SK-N-SH (cell line): ENCODE data around the gene RIOX2. TPM values are rescaled to one million over a fixed set of nuclear protein-coding genes. Genes with fewer than 3 reads are reported as not detected.

Source experiments
- CTCF ChIA-PET: fragments of 300-600, 350-600 bp; formaldehyde crosslinking; extraction: SDS; loops from one replicate; lab custom pipeline; 2021; lab: Yijun Ruan, JAX
- POLR2A ChIA-PET: fragments of 350-600 bp; sonication (Branson Sonifier 250); formaldehyde crosslinking; extraction: SDS; loops from one replicate; lab custom pipeline; 2020; ENCODE audit warnings: antibody characterized with exemption, inconsistent platforms; lab: Yijun Ruan, JAX
- DNase-seq: peaks from one replicate; pipeline ENCODE4 v3.0.0; 2012
- H2AFZ ChIP-seq: fragments of 200-600 bp; sonication (generic); 2 replicates; pipeline ENCODE4 v1.8.1; 2016; ENCODE audit warnings: antibody characterized with exemption, mild to moderate bottlenecking, low read depth
- H3F3A ChIP-seq: fragments of 200-600 bp; sonication (generic); replicated peaks from 2 replicates; pipeline ENCODE3; 2016; ENCODE audit warnings: antibody characterized with exemption, mild to moderate bottlenecking; ENCODE audit not compliant: insufficient read depth
- H3K27ac ChIP-seq, 2 experiments: fragments of 200-500 bp in 1 of 2; fragments of 200-600 bp in 1 of 2; sonication (Bioruptor generic) in 1 of 2; sonication (generic), shearing (Covaris generic) in 1 of 2; 2 replicates each; pipeline versions ENCODE4 v1.5.1 to v1.6.1; 2014 to 2016; ENCODE audit warnings: low read depth in 2 of 2, inconsistent platforms in 1 of 2, low read length in 1 of 2, mild to moderate bottlenecking in 1 of 2, mixed read lengths in 1 of 2
- H3K27me3 ChIP-seq: fragments of 200-600 bp; sonication (generic), shearing (Covaris generic); 2 replicates; pipeline ENCODE4 v1.6.1; 2016; ENCODE audit warnings: mixed run types; ENCODE audit not compliant: insufficient read depth
- H3K36me3 ChIP-seq, 2 experiments: fragments of 200-500 bp in 1 of 2; fragments of 200-600 bp in 1 of 2; sonication (Bioruptor generic) in 1 of 2; sonication (generic) in 1 of 2; replicated peaks in 1 of 2; 2 replicates each; pipeline versions ENCODE3 to v1.5.1; 2014 to 2016; ENCODE audit warnings: low read length in 1 of 2, mild to moderate bottlenecking in 1 of 2; ENCODE audit not compliant: insufficient read depth in 2 of 2, control insufficient read depth in 1 of 2
- H3K4me1 ChIP-seq, 2 experiments: fragments of 200-500 bp in 1 of 2; fragments of 200-600 bp in 1 of 2; sonication (Bioruptor generic) in 1 of 2; sonication (generic), shearing (Covaris generic) in 1 of 2; 2 replicates each; pipeline versions ENCODE4 v1.5.1 to v1.6.1; 2014 to 2016; ENCODE audit warnings: low read depth in 1 of 2, low read length in 1 of 2, mixed run types in 1 of 2; ENCODE audit not compliant: insufficient read depth in 2 of 2, control insufficient read depth in 1 of 2
- H3K4me2 ChIP-seq: fragments of 200-600 bp; sonication (generic), shearing (Covaris generic); 2 replicates; pipeline ENCODE4 v1.6.1; 2017; ENCODE audit warnings: mixed run types
- H3K4me3 ChIP-seq, 2 experiments: fragments of 200-500 bp in 1 of 2; fragments of 200-600 bp in 1 of 2; sonication (Bioruptor generic) in 1 of 2; sonication (generic), shearing (Covaris generic) in 1 of 2; 2 replicates each; pipeline versions ENCODE4 v1.5.1 to v1.8.1; 2014 to 2016; ENCODE audit warnings: low read depth in 2 of 2, inconsistent platforms in 1 of 2, low read length in 1 of 2, mild to moderate bottlenecking in 1 of 2, mixed read lengths in 1 of 2, moderate library complexity in 1 of 2
- H3K79me2 ChIP-seq: fragments of 200-600 bp; sonication (generic); 2 replicates; pipeline ENCODE4 v1.8.1; 2017; ENCODE audit warnings: mild to moderate bottlenecking; ENCODE audit not compliant: insufficient read depth
- H3K9ac ChIP-seq: fragments of 200-600 bp; sonication (generic); 2 replicates; pipeline ENCODE4 v1.6.1; 2017; ENCODE audit warnings: mixed run types
- H3K9me2 ChIP-seq: fragments of 200-600 bp; sonication (generic); 2 replicates; pipeline ENCODE4 v1.6.1; 2017; ENCODE audit warnings: mixed run types
- H3K9me3 ChIP-seq: fragments of 200-600 bp; sonication (generic); 2 replicates; pipeline ENCODE4 v1.6.1; 2017; ENCODE audit warnings: mixed run types, mild to moderate bottlenecking, moderate library complexity
- H4K20me1 ChIP-seq: fragments of 200-600 bp; sonication (generic); 2 replicates; pipeline ENCODE4 v1.6.1; 2017; ENCODE audit warnings: mild to moderate bottlenecking, mixed run types; ENCODE audit not compliant: insufficient read depth
- ELF1 ChIP-seq: IDR thresholded peaks from 2 replicates; pipeline ENCODE4 v1.4.0; 2012
- EP300 ChIP-seq, 2 experiments: IDR thresholded peaks; 2 replicates each; pipeline versions ENCODE4 v1.4.0 to v1.6.1; 2012; ENCODE audit warnings: borderline replicate concordance in 1 of 2, low read depth in 1 of 2, low read length in 1 of 2
- FOSL2 ChIP-seq: IDR thresholded peaks from 2 replicates; pipeline ENCODE4 v1.4.0; 2012; ENCODE audit warnings: low read depth, mild to moderate bottlenecking, moderate library complexity, borderline replicate concordance
- FOXJ3 ChIP-seq: sonication (generic); formaldehyde crosslinking; IDR thresholded peaks from 2 replicates; pipeline ENCODE4 v1.5.1; 2020; ENCODE audit warnings: mild to moderate bottlenecking, missing genetic modification reagents
- GABPA ChIP-seq: IDR thresholded peaks from 2 replicates; pipeline ENCODE4 v1.4.0; 2012; ENCODE audit warnings: low read depth, mild to moderate bottlenecking
- GATA2 ChIP-seq: sonication (generic); formaldehyde crosslinking; IDR thresholded peaks from 2 replicates; pipeline ENCODE4 v1.5.0; 2020; ENCODE audit warnings: mild to moderate bottlenecking, missing genetic modification reagents
- MEF2A ChIP-seq: IDR thresholded peaks from 2 replicates; pipeline ENCODE4 v1.4.0; 2012; ENCODE audit warnings: low read depth, borderline replicate concordance
- NFIC ChIP-seq: IDR thresholded peaks from 2 replicates; pipeline ENCODE4 v1.4.0; 2012; ENCODE audit warnings: borderline replicate concordance
- NRF1 ChIP-seq: IDR thresholded peaks from 2 replicates; pipeline ENCODE4 v1.6.1; 2012; ENCODE audit warnings: low read depth, mild to moderate bottlenecking, low read length
- RAD21 ChIP-seq: IDR thresholded peaks from 2 replicates; pipeline ENCODE4 v1.6.1; 2012; ENCODE audit warnings: mild to moderate bottlenecking, low read length
- SIN3A ChIP-seq: IDR thresholded peaks from 2 replicates; pipeline ENCODE4 v1.6.1; 2012; ENCODE audit warnings: low read depth, mild to moderate bottlenecking, low read length, moderate library complexity, borderline replicate concordance
- TAF1 ChIP-seq: IDR thresholded peaks from 2 replicates; pipeline ENCODE4 v1.6.1; 2012; ENCODE audit warnings: low read depth, mild to moderate bottlenecking, low read length, moderate library complexity, borderline replicate concordance
- TCF12 ChIP-seq: IDR thresholded peaks from 2 replicates; pipeline ENCODE4 v1.4.0; 2012
- TEAD4 ChIP-seq: IDR thresholded peaks from 2 replicates; pipeline ENCODE4 v1.4.0; 2012; ENCODE audit warnings: mild to moderate bottlenecking, borderline replicate concordance; ENCODE audit not compliant: insufficient read depth
- WGBS: methylation state at CpG from one replicate; pipeline ENCODE4 v1.1.6; 2017; ENCODE audit warnings: low lambda C conversion rate; 5-methylcytosine and 5-hydroxymethylcytosine counted together
- polyA plus RNA-seq, 3 experiments: library from polyadenylated mRNA; depleted of rRNA; stranded (reverse); fragments of >200 nt; gene quantifications; 2 replicates each; pipeline ENCODE4 v1.2.3, GENCODE V29; 2012
- TF ChIP-seq, protein P1 (sequence below): IDR thresholded peaks from 2 replicates; pipeline ENCODE4; 2012
- TF ChIP-seq, protein P2 (sequence below): IDR thresholded peaks from 2 replicates; pipeline ENCODE4 v1.6.1; 2012; ENCODE audit warnings: mild to moderate bottlenecking, low read depth, low read length, moderate library complexity
- TF ChIP-seq, protein P3 (sequence below): fragments of 150-350 bp; IDR thresholded peaks from 2 replicates; pipeline ENCODE4 v1.6.1; 2017; ENCODE audit warnings: antibody characterized with exemption, low read length, low read depth, borderline replicate concordance
- TF ChIP-seq, protein P4 (sequence below): IDR thresholded peaks from 2 replicates; pipeline ENCODE4 v1.4.0; 2012; ENCODE audit warnings: low read depth, borderline replicate concordance
- TF ChIP-seq, protein P5 (sequence below): fragments of 200-600 bp; sonication (generic); IDR thresholded peaks from 2 replicates; pipeline ENCODE4 v1.6.1; 2017; ENCODE audit warnings: antibody characterized with exemption, mild to moderate bottlenecking, moderate library complexity
- TF ChIP-seq, protein P6 (sequence below): IDR thresholded peaks from 2 replicates; pipeline ENCODE4 v1.4.0; 2012; ENCODE audit warnings: low read depth

RIOX2 gene
- polyA plus RNA-seq, 1 of the 3 experiments (the other 2 are of a cell fraction) = 12.9 TPM

DNA sequence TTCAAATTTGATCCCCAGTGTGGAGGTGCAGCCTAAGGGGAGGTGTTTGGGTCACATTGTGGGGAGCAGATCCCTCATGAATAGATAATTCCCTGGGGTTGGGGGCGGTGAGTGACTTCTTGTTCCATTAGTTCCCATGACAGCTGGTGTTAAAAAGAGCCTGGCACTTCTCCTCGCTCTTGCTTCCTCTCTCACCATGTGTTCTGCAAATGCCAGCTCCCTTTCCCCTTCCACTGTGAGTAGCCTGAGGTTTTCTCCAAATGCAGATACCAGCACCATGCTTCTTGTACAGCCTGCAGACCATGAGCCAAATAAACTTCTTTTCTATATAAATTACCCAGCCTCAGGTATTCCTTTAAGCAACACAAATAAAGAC, 23.1 kb downstream of the RIOX2 start:
- CTCF ChIA-PET = no interaction called here
- no peak for DNase-seq
- no peaks in the 10 kb centered on the region; a peak in 1 of 4 replicates for H3K4me1 ChIP-seq
- POLR2A ChIA-PET = no interaction called here
- H2AFZ ChIP-seq = no peak overlapping the region
- H3K27me3 ChIP-seq = no peaks in the 10 kb centered on the region
- peaks cover 50 to 94% of the 10 kb centered on the region in 2 experiments for H3K36me3 ChIP-seq
- TF ChIP-seq FOXJ3 = no peak
- TF ChIP-seq, protein P1, sequence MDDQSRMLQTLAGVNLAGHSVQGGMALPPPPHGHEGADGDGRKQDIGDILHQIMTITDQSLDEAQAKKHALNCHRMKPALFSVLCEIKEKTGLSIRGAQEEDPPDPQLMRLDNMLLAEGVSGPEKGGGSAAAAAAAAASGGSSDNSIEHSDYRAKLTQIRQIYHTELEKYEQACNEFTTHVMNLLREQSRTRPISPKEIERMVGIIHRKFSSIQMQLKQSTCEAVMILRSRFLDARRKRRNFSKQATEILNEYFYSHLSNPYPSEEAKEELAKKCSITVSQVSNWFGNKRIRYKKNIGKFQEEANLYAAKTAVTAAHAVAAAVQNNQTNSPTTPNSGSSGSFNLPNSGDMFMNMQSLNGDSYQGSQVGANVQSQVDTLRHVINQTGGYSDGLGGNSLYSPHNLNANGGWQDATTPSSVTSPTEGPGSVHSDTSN = no peak
- TF ChIP-seq, protein P2, sequence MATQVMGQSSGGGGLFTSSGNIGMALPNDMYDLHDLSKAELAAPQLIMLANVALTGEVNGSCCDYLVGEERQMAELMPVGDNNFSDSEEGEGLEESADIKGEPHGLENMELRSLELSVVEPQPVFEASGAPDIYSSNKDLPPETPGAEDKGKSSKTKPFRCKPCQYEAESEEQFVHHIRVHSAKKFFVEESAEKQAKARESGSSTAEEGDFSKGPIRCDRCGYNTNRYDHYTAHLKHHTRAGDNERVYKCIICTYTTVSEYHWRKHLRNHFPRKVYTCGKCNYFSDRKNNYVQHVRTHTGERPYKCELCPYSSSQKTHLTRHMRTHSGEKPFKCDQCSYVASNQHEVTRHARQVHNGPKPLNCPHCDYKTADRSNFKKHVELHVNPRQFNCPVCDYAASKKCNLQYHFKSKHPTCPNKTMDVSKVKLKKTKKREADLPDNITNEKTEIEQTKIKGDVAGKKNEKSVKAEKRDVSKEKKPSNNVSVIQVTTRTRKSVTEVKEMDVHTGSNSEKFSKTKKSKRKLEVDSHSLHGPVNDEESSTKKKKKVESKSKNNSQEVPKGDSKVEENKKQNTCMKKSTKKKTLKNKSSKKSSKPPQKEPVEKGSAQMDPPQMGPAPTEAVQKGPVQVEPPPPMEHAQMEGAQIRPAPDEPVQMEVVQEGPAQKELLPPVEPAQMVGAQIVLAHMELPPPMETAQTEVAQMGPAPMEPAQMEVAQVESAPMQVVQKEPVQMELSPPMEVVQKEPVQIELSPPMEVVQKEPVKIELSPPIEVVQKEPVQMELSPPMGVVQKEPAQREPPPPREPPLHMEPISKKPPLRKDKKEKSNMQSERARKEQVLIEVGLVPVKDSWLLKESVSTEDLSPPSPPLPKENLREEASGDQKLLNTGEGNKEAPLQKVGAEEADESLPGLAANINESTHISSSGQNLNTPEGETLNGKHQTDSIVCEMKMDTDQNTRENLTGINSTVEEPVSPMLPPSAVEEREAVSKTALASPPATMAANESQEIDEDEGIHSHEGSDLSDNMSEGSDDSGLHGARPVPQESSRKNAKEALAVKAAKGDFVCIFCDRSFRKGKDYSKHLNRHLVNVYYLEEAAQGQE = no peak
- no peak for TF ChIP-seq RAD21
- TF ChIP-seq NRF1 = no peak
- TF ChIP-seq NFIC = no peak
- no peak for TF ChIP-seq FOSL2
- TF ChIP-seq EP300 (IDR thresholded peaks at IDR 0.05; ENCODE audit: borderline replicate concordance in 1 of 2, low read depth in 1 of 2, low read length in 1 of 2) = no peak
- no peak for TF ChIP-seq GABPA
- TF ChIP-seq, protein P3, sequence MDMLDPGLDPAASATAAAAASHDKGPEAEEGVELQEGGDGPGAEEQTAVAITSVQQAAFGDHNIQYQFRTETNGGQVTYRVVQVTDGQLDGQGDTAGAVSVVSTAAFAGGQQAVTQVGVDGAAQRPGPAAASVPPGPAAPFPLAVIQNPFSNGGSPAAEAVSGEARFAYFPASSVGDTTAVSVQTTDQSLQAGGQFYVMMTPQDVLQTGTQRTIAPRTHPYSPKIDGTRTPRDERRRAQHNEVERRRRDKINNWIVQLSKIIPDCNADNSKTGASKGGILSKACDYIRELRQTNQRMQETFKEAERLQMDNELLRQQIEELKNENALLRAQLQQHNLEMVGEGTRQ = no peak
- no peak for TF ChIP-seq MEF2A
- no peak for TF ChIP-seq ELF1
- TF ChIP-seq TAF1 = no peak
- no peak for TF ChIP-seq GATA2 (CRISPR knock-in tag)
- TF ChIP-seq, protein P4, sequence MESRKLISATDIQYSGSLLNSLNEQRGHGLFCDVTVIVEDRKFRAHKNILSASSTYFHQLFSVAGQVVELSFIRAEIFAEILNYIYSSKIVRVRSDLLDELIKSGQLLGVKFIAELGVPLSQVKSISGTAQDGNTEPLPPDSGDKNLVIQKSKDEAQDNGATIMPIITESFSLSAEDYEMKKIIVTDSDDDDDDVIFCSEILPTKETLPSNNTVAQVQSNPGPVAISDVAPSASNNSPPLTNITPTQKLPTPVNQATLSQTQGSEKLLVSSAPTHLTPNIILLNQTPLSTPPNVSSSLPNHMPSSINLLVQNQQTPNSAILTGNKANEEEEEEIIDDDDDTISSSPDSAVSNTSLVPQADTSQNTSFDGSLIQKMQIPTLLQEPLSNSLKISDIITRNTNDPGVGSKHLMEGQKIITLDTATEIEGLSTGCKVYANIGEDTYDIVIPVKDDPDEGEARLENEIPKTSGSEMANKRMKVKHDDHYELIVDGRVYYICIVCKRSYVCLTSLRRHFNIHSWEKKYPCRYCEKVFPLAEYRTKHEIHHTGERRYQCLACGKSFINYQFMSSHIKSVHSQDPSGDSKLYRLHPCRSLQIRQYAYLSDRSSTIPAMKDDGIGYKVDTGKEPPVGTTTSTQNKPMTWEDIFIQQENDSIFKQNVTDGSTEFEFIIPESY = no peak
- TF ChIP-seq TEAD4 = no peak
- no peak for TF ChIP-seq SIN3A
- TF ChIP-seq, protein P5, sequence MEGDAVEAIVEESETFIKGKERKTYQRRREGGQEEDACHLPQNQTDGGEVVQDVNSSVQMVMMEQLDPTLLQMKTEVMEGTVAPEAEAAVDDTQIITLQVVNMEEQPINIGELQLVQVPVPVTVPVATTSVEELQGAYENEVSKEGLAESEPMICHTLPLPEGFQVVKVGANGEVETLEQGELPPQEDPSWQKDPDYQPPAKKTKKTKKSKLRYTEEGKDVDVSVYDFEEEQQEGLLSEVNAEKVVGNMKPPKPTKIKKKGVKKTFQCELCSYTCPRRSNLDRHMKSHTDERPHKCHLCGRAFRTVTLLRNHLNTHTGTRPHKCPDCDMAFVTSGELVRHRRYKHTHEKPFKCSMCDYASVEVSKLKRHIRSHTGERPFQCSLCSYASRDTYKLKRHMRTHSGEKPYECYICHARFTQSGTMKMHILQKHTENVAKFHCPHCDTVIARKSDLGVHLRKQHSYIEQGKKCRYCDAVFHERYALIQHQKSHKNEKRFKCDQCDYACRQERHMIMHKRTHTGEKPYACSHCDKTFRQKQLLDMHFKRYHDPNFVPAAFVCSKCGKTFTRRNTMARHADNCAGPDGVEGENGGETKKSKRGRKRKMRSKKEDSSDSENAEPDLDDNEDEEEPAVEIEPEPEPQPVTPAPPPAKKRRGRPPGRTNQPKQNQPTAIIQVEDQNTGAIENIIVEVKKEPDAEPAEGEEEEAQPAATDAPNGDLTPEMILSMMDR = no peak
- no peak for TF ChIP-seq TCF12
- TF ChIP-seq, protein P6, sequence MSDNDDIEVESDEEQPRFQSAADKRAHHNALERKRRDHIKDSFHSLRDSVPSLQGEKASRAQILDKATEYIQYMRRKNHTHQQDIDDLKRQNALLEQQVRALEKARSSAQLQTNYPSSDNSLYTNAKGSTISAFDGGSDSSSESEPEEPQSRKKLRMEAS = no peak
- TF ChIP-seq, all 33 proteins: peak for 0
- 100% methylated on average over 1 of the region's 2 CpGs for WGBS
- no peak overlapping the region for H3K9ac ChIP-seq
- H4K20me1 ChIP-seq = no peaks in the 10 kb centered on the region
- no peak overlapping the region for H3K4me2 ChIP-seq
- H3K79me2 ChIP-seq = no peaks in the 10 kb centered on the region
- no peaks in the 10 kb centered on the region for H3K9me3 ChIP-seq
- H3F3A ChIP-seq = no peaks in the 10 kb centered on the region
- H3K4me3 ChIP-seq = no peak overlapping the region
- H3K9me2 ChIP-seq = no peaks in the 10 kb centered on the region
- no peak overlapping the region for H3K27ac ChIP-seq
